Measurements from ENCODE around the gene TTC13.

DNA sequence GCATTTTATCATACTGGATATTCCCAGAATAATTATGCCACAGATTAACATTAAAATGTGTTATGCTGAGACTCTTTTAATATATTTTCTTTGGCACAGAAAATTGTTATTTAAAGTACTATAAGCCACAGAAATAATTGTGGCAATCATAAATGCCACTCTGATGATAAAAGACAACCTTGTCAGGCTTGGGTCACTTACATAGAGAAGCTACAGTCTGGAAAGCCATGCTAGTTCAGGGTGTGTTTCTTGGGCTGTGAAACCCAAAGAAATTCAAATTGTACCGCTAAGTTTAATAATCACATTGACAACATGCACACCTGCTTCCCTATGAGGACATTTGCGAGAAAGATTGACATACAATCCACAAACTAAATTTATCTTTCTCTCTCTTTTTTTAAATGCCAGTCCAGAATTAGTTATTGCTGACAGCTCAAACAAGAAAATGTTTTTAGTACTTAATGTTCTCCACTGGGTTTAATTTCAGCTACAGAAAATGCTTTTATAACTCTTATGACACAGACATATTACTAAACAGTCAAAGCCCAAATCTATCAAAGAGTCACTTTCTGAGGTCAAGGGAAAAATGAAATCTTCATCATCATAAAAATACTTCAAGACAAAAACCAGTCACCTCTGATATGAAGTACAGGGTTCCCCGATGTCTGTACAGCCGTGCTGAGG is 38.7 kb downstream of the TTC13 start:
- TF ChIP-seq CTCF (IDR thresholded peaks at IDR 0.05), result no peak
- TF ChIP-seq POLR2A (IDR thresholded peaks at IDR 0.05), result no peak
- no peak for TF ChIP-seq POLR2AphosphoS5 (IDR thresholded peaks at IDR 0.05)
- TF ChIP-seq EP300 (IDR thresholded peaks at IDR 0.05; ENCODE audit: low read depth), result no peak
